ENCODE data around the gene DNAJC12.

GRCh38 chr10:67843284-67843683 lies 5.3 kb upstream of the DNAJC12 start:
- TF ChIP-seq FOXM1 (IDR thresholded peaks at IDR 0.05; ENCODE audit: borderline replicate concordance) (no peak), L3MBTL2 (conservative IDR thresholded peaks at IDR 0.05) (no peak)

Measured in HEK293T (cell line).